Activated CD4-positive, CD25-positive, alpha-beta regulatory T cell treated with anti-CD3 and anti-CD28 coated beads, Interleukin-2, amount 50 U/mL, for 16 hours (primary cell): ENCODE results near the gene FYTTD1.
A peak's percentile ranks its signal among the peaks of the same experiment; 100 is the strongest.

Source experiments
- DNase-seq: peaks from one replicate; pipeline ENCODE4 v3.0.0-alpha.2; 2020; ENCODE audit warnings: low read depth, low spot score

The FYTTD1 gene

DNA sequence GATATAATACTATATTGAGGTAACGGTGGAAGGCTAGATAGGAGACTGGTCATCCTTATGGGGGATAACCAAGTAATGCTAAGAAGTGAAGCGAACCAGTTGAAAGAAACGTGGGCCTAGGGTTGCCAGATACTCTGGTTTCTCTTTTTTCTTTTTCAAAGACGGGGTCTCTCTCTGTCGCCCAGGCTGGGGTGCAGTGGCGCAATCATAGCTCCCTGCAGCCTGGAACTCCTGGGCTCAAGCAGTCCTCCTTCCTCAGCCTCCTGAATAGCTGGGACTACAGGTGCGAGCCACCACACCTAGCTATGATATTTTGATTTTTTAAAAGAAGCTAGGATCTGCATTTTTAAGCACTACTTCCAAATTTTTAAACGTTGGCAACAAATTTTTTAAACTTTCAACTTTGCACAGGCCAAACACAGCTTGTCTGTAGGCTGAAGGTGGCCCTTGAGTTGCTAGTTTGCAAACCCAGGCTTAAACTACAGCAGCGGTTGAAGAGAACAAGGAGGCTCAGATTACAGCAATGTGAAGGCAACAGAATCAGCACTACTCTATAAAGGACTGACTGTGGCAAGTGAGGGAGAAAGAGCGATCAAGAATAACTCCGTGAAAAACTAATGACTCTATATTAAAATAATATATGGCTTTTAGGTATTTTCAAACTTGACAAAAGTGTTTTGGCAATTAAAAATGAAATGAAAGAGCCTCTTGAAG is 11.8 kb upstream of the FYTTD1 start:
- no peak for DNase-seq

DNA sequence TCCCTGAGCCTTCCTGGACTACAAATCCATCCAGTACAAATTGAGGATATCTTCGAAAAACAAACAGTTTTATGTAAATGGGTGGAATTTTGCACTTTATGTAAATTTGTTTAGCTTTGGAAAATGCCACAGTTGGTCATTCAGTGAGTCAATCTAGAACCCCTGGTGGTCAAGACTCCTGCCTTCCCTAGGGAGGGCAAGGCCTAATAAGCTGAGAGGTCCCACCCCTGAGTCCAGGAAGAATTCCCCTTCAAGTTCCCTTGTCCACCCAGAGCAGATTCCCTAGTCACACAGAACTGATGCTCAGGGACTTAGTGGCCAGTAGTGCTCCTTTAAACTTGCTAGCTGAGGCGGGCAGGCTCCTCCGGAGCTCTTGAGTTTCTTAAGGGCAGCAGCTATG is 6.9 kb upstream of the FYTTD1 start:
- DNase-seq: no peak

DNA sequence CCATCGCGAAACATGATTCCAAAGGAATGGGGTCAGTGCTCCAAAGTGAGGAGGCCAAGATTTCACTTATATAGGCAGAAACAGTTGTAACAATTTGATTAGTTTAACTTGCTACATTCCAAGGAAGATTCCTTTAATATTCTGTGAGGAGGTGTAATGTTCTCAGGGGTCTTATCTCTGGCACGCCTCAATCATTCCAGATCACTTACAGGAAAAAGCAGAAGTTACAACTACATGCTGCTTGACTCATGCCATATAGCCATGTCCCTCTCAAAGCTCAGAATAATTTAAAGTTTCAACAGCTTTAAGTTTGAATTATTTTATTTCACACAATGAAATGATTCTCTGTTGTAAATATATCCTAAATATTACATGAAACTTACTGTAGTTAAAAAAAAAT is 3.5 kb upstream of the FYTTD1 start:
- no peak for DNase-seq

DNA sequence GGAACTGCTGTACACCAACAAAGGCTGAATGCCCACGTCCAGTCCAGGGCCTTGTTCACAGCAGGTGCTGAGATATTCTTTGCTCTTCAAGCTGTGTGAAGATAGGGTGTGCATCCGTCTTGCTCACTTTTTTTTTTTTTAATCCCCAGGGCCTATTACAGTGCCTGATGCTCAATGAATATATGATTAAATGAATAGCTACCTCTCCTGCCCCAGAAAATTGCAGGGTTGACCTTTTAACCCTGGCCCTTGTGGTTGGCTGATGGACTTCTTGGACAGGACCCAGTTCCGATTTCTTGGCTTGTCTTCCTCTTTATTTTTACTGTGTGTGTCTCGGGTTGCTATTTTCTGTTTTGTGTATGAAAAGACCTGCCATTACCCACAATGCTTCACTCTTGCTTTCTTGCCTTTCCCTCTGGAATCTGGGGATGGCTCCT is 2.9 kb upstream of the FYTTD1 start:
- DNase-seq: no peak

DNA sequence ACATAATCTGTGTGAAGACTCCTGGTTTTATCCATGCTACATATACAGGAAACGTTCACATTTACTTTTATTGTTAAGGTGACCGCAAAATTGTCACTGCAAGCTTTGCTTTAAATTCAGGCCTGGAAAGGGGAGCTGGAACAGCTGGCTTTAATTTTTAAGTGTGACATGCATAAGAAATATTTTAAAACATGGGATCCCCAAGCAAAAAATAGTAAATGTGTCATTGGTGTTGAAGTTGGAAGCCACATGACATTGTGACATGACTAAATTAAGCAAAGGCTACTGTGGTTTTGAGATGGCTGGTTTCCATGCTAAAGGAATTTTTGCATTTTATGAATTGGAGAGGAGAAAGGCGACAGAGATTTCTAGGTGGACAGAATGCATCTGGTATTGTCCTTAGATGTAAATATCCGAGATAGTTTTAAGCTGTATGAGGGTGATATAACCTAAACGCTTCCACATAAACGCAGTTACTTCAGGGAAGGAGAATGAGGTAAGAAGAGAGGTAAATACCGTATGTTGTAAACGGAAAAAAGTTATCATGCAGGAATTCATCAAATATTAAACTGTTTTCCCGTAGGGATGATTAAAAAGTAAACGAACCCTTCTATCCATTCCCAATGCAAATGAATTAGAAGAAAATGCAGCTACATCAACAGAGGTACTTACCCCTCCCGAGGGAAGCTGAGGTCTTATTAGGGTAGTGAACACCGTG is 927 bp upstream of the FYTTD1 start:
- DNase-seq: no peak

DNA sequence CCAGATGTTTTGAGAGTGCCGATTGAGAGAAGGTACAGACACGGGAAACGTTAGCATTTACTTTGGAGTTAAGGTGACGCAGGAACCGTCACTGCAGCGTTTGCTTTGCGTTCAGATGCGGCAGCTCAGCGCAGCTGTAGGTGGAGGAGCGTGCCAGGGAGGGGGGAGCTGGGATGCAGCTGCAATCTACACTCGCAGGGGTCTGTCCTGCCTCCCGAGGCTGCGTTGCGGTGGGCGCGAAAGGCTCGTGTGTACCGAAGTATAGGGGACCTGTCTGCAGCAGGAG is 425 bp upstream of the FYTTD1 start:
- DNase-seq: peak; percentile 28

DNA sequence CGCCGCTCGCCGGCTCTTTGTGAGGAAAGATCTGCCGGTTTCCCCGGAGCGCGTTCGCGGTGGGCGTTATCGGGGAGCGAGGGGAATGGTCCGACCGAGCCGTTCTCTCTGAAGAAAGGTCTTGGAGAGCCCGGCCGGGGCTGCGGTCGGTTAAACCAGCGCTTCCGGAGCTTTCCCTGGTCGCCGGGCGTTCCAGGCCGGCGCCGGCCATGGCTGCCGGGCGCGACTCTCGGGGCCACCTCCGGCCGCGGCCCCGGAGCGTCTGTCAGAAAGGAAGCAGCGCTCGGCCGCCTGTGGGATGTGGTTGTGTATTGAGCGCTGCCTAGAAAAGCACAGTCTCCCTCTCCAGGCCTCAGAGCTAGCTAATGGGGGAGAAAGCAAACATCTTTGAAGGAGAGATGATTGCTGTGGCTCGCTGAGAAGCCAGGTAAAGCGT is 731 bp downstream of the FYTTD1 start:
- DNase-seq: peak; percentile 25

DNA sequence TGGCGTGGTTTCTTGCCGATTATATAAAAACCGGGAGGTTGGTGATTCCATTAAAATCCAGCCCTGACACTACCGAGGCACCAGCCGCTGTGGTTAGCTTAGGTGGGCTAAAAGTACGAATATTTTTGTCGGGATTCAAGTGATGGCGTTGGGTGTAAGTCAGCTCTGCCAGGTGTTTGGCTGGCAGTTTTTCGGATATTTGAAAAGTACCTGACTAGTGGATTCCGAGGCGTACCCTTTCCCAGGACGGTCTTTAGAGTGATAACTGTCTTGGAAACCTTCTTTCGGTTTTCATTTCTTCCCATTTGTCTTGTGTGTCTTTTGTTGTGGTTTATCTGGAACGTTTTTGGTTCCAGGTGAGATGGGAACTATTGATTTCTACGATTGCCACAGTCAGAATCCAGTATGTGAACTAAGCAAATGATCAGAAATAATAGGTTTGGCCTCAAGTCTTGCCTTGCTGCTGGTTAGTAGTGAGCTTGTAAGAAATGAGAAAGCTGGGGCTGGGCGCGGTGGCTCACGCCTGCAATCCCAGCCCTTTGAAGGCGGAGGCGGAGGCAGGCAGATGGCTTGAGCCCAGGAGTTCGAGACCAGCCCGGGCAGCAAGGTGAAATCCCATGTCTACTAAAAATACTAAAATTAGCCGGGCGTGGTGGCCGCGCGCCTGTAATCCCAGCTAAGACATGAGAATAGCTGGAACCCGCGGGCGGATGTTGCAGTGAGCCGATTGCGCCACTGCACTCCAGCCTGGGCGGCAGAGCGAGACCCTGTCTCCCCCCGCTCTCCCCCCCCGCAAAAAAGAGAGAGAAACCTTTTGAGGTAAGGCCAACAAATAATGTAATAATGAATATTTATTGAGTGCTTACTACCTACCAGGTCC is 1.4 kb downstream of the FYTTD1 start:
- DNase-seq: no peak

DNA sequence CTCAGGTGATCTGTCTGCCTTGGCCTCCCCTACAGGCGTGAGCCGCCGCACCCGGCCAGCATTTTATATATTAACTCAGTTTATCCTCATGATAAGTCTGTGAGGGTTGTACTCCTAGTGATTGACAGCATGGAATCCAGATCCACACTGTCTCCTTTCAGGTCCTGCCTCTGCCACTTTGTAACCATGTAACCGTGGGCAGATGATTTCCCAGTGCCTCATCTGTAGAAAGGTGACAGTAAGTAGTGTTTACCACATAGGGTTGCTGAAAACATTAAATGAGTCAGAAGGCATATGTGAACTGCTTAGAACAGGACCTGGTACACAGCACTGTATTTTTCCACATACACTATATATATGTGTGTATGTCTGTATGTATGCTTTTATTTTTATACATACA is 2.4 kb downstream of the FYTTD1 start:
- DNase-seq: no peak

DNA sequence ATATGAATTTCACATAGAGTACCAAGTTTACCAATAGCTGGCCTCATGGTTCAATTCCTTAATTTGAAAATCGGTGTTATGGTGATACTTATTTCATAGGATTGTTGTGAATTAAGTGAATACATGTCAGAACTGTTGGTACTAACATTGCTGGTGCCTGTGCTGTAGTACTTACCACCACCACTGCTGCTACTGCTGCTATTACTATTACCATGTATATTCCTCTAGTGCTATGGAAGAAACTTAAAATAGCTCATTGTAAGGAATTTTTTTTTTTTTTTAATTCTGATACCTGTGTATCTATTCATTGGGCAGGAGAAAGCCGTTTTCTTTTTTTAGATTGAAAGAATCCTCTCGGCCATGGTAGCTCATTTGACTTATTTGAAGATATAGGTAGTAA is 3.6 kb downstream of the FYTTD1 start:
- no peak for DNase-seq

DNA sequence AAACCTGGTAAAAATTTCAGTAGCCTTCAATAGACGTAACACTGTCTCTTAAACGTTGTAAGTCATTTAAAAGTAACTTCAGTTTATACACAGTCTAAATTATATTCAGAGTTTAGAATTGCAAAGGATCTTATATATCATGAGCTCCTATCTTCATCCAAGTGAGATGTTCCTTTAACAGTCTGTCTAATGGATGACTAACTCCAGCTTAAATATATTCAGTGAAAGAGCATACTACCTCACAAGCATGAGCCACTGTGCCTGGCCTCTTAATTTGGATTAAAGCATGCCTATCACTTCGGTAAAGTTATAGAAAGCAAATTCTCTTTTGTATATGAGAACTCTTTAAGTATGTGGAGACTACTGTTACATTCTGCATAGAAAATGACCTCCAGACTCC is 7.0 kb downstream of the FYTTD1 start:
- DNase-seq: no peak

DNA sequence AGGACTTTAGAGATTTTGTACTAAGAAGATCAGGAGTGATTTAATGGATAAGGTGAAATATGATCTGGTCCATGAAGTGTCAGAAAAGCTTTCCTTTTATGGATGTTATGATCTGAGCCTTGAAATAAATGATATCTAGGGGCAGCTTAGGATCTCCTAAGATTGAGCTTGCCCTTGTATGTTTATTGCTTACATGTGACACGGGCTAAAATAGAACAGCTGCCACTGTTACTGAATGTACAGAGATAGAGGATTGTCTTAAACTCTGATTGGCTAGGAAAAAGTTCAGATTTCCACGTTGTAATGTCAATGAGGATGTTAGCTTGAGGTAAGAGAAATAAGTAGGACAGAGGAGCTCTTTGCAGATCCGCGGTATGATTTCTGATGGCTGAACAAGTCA is 8.8 kb downstream of the FYTTD1 start:
- DNase-seq: no peak

DNA sequence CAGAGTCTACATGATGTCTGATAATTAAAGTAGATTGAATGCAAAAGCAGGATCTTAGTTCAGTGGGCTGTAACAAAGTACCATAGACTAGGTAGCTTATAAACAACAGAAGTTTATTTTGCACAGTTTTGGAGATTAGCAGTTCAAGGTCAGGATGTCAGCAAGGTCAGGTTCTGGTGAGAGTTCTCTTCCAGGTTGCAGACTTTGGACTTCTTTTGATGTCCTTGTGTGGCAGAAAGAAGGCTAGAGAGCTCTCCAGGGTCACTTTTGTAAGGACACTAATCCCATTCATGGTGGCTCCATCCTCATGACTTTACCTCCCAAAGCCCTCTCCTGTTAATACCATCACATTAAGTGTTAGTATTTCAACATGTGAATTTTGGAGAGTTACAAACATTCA is 12.1 kb downstream of the FYTTD1 start:
- DNase-seq: no peak

DNA sequence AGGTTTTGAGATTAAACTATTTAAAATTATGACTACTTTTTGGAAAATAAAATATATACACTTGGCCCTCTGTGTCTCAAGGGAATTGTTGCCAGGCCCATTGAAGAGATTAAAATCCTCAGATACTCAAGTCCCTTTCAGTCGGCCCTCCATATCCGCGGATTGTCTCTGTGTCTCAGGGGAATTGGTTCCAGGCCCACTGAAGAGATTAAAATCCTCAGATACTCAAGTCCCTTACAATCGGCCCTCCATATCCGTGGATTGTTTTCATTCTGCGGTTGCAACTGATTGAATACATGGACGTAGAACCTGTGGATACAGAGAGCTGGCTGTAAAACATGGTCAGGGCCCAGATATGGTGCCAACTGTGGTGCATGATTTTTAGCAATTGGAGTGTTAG is 25.6 kb downstream of the FYTTD1 start:
- no peak for DNase-seq

DNA sequence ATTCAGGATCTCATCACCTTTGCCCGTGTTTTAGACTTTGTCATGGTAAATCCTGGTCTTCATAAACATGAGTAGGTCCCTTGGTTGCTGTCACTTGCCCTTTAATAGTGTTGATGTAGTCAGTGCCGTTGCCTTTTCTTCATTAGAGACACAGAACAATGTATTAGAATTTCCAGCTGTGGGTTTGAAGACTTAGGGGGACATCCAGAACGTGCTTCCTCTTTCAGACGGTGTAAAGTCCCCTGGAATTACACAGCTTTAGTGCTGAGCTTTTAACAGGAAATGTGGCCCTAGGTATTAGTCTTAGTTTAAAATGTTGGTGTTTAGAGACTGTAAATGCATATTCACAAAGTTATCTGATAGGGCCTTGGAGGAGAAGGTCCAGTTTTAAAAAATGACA is 32.5 kb downstream of the FYTTD1 start:
- DNase-seq: no peak

DNA sequence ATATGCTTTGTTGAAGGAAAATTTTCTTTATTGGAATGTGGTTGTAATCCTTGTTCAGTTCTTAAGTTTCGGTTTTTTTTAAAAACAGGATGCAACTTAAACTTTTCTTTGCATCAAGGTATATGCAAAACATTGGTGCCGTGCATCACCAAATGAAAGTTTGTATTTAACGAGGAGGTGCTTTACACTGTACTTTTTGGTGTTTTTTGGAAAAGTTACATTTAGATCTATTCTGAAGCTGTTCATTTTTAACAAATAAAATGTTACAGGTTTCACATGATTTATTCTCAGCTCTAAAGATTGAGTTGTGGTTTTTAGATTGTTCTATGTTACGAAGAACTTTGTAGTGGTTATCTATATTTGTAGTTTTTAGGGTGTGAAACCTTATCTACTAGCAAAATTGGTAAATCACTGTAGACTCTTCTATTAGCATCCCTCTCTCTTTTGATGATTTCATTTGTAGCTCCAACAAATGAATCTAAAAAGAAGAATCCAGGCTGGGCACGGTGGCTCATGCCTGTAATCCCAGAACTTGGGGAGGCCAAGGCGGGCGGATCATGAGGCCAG is 34.4 kb downstream of the FYTTD1 start:
- no peak for DNase-seq

DNA sequence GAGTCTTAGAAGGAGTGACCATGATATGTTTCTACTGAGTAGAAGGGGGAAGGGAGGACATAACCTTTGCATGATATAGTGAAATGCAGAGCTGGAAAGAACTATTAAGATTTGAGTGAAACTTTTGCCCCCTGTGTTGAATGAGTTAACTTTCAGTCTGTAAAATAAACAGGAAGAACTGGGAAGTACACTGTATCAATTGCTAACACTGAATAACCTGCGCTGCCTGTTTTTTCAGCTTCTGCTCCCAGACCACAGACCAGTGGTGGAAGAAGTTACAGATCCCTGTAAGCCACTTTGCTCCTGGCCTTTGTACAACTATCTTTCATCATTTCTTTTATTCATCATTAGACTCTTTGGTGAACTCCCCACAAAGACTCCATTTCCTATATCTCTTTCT is 37.7 kb downstream of the FYTTD1 start:
- DNase-seq: no peak

DNA sequence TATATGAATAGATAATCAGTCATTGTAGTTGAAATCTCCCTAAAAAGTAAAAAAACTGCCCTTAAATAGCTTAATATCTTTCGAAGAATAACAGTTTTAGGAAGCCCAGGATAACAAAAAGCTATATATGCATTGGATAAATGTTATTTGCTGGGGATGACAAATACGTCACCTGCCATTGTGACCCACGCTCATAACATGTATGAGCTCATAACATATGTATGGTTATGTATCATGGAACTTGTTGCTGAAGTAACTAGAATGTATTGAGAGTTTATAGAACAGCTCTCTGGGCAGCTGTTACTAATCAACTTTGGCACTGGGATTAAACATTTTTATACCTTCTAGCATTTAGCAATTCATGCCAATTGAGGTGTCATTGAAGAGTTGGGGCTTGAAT is 39.6 kb downstream of the FYTTD1 start:
- DNase-seq: no peak

DNA sequence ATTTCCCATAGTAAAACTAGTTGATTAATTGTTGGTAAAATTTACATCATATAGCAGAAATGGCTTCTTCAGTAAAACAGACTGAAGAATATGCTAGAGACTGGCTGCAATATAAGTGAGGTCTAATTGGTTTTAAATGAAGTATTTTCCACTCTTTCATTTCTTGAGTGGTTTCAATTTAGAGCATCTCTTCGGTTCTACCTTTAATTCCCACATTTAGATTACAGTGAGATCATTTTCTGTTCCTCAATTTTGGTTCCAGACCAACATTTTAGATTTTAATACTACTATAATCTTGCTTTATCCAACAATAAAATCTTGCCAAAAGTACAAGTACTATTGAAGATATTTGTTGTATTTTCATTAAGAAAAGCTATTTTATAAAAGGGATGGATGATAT is 40.4 kb downstream of the FYTTD1 start:
- DNase-seq: no peak

DNA sequence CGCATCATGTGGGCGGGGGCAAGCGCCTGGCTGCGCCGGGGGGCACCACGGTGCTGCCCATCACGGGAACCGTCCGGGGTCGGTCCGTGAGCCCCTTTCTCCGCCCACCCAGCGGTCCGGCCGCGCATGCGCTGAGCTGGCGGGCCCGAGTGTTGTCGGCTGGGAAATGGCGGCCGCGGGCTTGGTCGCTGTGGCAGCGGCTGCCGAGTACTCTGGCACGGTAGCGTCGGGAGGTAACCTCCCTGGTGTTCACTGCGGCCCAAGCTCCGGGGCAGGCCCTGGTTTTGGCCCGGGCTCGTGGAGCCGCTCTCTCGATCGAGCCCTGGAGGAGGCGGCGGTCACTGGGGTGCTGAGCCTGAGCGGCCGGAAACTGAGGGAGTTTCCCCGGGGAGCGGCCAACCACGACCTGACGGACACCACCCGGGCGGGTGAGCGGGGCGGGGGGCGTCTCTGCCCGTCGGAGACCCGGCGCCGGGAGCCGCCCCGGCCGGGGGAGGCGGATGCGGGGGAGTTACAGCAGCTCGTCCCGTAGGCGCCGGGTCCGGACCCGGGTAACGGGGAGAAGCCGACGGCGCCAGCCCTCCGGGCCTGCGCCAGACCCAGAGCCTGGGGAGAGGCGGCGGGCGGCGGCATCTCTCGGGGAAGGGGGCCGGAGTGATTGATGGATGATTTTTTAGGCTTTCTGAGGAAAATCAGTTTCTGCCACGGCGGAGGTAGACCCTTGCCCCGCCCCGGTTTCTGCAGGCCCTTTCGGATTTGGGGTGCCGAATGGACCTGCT is 41.6 kb downstream of the FYTTD1 start, which contains the start of gene LRCH3:
LRCH3 (plus strand) TSS at position 142 of the 779 bp plus-strand sequence; CDS start at position 167, 25 bp downstream.
- DNase-seq: peak; percentile 65

DNA sequence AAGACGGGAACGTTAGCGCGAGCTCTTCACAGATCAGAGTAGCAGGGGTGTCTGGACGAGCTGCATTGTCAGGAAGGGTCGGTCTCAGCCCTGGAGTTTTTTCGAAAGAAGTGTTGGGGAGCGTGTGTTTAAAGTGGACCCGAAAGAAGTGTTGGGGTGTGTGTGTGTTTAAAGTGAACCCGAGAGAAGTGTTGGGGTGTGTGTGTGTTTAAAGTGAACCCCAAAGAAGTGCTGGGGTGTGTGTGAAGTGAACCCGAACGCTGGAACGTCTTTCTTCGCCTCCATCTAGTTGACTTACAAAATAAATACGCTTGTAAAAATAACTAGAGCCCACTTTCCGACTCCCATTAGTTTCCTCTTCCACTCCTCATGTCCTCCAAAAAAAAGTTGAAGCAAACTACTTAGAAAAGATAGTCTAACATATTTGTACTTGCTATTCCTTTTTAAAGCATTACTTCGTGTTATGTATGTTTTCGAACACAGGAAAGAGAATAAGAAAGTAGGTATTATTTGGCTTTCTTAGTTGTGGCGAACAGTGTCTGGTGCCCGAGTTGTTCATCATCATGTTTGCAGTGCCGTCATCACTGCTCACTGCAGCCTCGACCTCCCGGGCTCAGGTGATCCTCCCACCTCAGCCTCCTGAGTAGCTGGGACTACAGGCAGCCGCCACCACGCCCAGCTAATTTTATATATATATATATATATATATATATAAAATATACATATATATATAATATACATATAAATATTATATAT is 42.4 kb downstream of the FYTTD1 start:
- no peak for DNase-seq
